PC-9 (cell line): Measurements from ENCODE around the gene CDH15. TPM values are rescaled to one million over a fixed set of nuclear protein-coding genes. Genes with fewer than 3 reads are reported as not detected.

Experiments used
- BruUV-seq: library from RNA; stranded (reverse); fragments of 400-500 nt; replicated peaks from 2 replicates; lab custom pipeline; 2021; lab: Mats Ljungman, UMichigan
- CTCF ChIA-PET: fragments of 300-600 bp; sonication (Branson Sonifier 250); formaldehyde crosslinking; loops from one replicate; lab custom pipeline; 2022; ENCODE audit warnings: antibody characterized with exemption; lab: Charles Lee
- POLR2A ChIA-PET: fragments of 300-600 bp; sonication (Branson Sonifier 250); formaldehyde crosslinking; loops from one replicate; lab custom pipeline; 2022; ENCODE audit warnings: antibody characterized with exemption; ENCODE audit not compliant: unreplicated experiment; lab: Charles Lee
- DNase-seq, 2 experiments: peaks; one replicate each; pipeline versions ENCODE4 v3.0.0 to v3.0.0-alpha.2; 2015 to 2022; ENCODE audit warnings: mixed read lengths in 1 of 2
- H2AFZ ChIP-seq: fragments of 200-600 bp; sonication (generic); 2 replicates; pipeline ENCODE4 v1.8.1; 2017; ENCODE audit warnings: antibody characterized with exemption
- H3F3A ChIP-seq: fragments of 200-600 bp; sonication (generic); 2 replicates; pipeline ENCODE4 v1.8.1; 2017; ENCODE audit warnings: antibody characterized with exemption, mild to moderate bottlenecking, low read depth; ENCODE audit not compliant: insufficient read depth
- H3K27ac ChIP-seq: fragments of 200-600 bp; sonication (generic); 2 replicates; pipeline ENCODE4 v1.6.1; 2016; ENCODE audit warnings: mixed run types
- H3K27me3 ChIP-seq: fragments of 200-600 bp; sonication (generic); 2 replicates; pipeline ENCODE4 v1.6.1; 2016; ENCODE audit warnings: low read depth, mixed run types; ENCODE audit not compliant: insufficient read depth
- H3K36me3 ChIP-seq: fragments of 200-600 bp; sonication (generic); 2 replicates; pipeline ENCODE4 v1.6.1; 2016; ENCODE audit warnings: low read depth, mixed run types
- H3K4me1 ChIP-seq: fragments of 200-600 bp; sonication (generic); replicated peaks from 2 replicates; pipeline ENCODE4 v1.6.1; 2016; ENCODE audit warnings: mixed run types; ENCODE audit not compliant: insufficient read depth
- H3K4me2 ChIP-seq: fragments of 200-600 bp; sonication (generic); 2 replicates; pipeline ENCODE4 v1.6.1; 2017; ENCODE audit warnings: mixed run types
- H3K4me3 ChIP-seq: fragments of 200-600 bp; sonication (generic); 2 replicates; pipeline ENCODE4 v1.6.1; 2016; ENCODE audit warnings: mixed run types
- H3K79me2 ChIP-seq: fragments of 200-600 bp; sonication (generic); 2 replicates; pipeline ENCODE4 v1.6.1; 2017; ENCODE audit warnings: low read depth, mixed run types
- H3K9me2 ChIP-seq: fragments of 200-600 bp; sonication (generic); 2 replicates; pipeline ENCODE4 v1.8.1; 2017; ENCODE audit warnings: mild to moderate bottlenecking; ENCODE audit not compliant: insufficient read depth
- H3K9me3 ChIP-seq: fragments of 200-600 bp; sonication (generic); 2 replicates; pipeline ENCODE4 v1.8.1; 2016; ENCODE audit warnings: low read depth; ENCODE audit not compliant: insufficient read depth
- H4K20me1 ChIP-seq: fragments of 200-600 bp; sonication (generic); 2 replicates; pipeline ENCODE4 v1.8.1; 2017; ENCODE audit not compliant: insufficient read depth
- CTCF ChIP-seq: fragments of 200-600 bp; sonication (generic); conservative IDR thresholded peaks from 2 replicates; pipeline ENCODE4 v1.6.1; 2017; ENCODE audit warnings: mixed run types, antibody characterized with exemption, mild to moderate bottlenecking, moderate library complexity
- EZH2 ChIP-seq: fragments of 200-600 bp; sonication (generic); IDR thresholded peaks from 2 replicates; pipeline ENCODE4 v1.8.0; 2017; ENCODE audit warnings: antibody characterized with exemption, low read depth
- intact Hi-C: fragments of 100-400 bp; cut with micrococcal nuclease; formaldehyde crosslinking; loops from one replicate; pipeline ENCODE4 v1.10.0; 2022; ENCODE audit not compliant: unreplicated experiment
- total RNA-seq: library from RNA; stranded (reverse); gene quantifications from 2 replicates; pipeline ENCODE4 v1.2.3, GENCODE V29; 2021

Gene CDH15
- total RNA-seq, 1 experiment from 2014 or later: not detected

- no peak for TF ChIP-seq CTCF
- TF ChIP-seq EZH2: no peak
- BruUV-seq: no TSS peak
- intact Hi-C loops: loop anchor here (10.0 kb wide), 1 partner anchor 724 kb away; the partner anchor contains the start of gene ZFPM1
- Histone ChIP-seq H3K36me3 (no peaks in the 10 kb centered on the region), H3K9me3 (no peaks in the 10 kb centered on the region), H3K4me2 (no peak overlapping the region), H3K27me3 (peaks cover 23% of the 10 kb centered on the region; the same call in 1 of the 2 replicates), H2AFZ (no peak overlapping the region), H3K4me3 (no peak overlapping the region), H3K4me1 (0 out of 2 replicates have a peak, but pooled peaks cover 5% of the 10 kb centered on the region), H3K79me2 (no peaks in the 10 kb centered on the region), H3K27ac (no peak overlapping the region), H3F3A (no peaks in the 10 kb centered on the region), H3K9me2 (no peaks in the 10 kb centered on the region), H4K20me1 (no peaks in the 10 kb centered on the region; the same call in 1 of the 2 replicates)
- ChIA-PET POLR2A (no interaction called here), CTCF (no interaction called here)
- no peak for DNase-seq
Observed at GRCh38 chr16:89179148-89179484, 7.6 kb downstream of the CDH15 start.

- H2AFZ ChIP-seq: no peak overlapping the region
- no peaks in the 10 kb centered on the region for H3F3A ChIP-seq
- POLR2A ChIA-PET: no interaction called here
- TF ChIP-seq EZH2 (no peak), CTCF (no peak)
- no peak overlapping the region for H3K4me3 ChIP-seq
- H3K79me2 ChIP-seq: no peaks in the 10 kb centered on the region
- BruUV-seq: no TSS peak
- H3K9me3 ChIP-seq: no peaks in the 10 kb centered on the region
- H4K20me1 ChIP-seq: no peaks in the 10 kb centered on the region; the same call in 1 of the 2 replicates
- no peak overlapping the region for H3K27ac ChIP-seq
- no peaks in the 10 kb centered on the region for H3K9me2 ChIP-seq
- H3K4me2 ChIP-seq: no peak overlapping the region
- CTCF ChIA-PET: no interaction called here
- DNase-seq: no peak
- intact Hi-C loops: loop anchor here (10.0 kb wide), 1 partner anchor 725 kb away; the partner anchor contains the start of gene ZFPM1
- H3K4me1 ChIP-seq: 0 out of 2 replicates have a peak, but pooled peaks cover 5% of the 10 kb centered on the region
- H3K36me3 ChIP-seq: no peaks in the 10 kb centered on the region
- peaks cover 16% of the 10 kb centered on the region; the same call in 1 of the 2 replicates for H3K27me3 ChIP-seq
Observed at GRCh38 chr16:89179656-89180315, 8.2 kb downstream of the CDH15 start.

GRCh38 chr16:89183463-89183862, 11.9 kb downstream of the CDH15 start:
- no peaks in the 10 kb centered on the region; the same call in 1 of the 2 replicates for H4K20me1 ChIP-seq
- DNase-seq: no peak
- H3K4me1 ChIP-seq: no peaks in the 10 kb centered on the region
- no peak overlapping the region for H3K4me2 ChIP-seq
- no peak overlapping the region for H3K27ac ChIP-seq
- H2AFZ ChIP-seq: no peak overlapping the region
- POLR2A ChIA-PET: no interaction called here
- TF ChIP-seq EZH2: no peak
- TF ChIP-seq CTCF: no peak
- H3F3A ChIP-seq: no peaks in the 10 kb centered on the region
- no peaks in the 10 kb centered on the region for H3K9me3 ChIP-seq
- no peak overlapping the region for H3K4me3 ChIP-seq
- H3K27me3 ChIP-seq: peaks cover 7% of the 10 kb centered on the region; the same call in 1 of the 2 replicates
- no TSS peak for BruUV-seq
- H3K79me2 ChIP-seq: no peaks in the 10 kb centered on the region
- CTCF ChIA-PET: interaction anchor here (0.6 kb wide), 1 partner anchor 1196 kb away, joined by 3 read pairs; no protein-coding TSS in a partner anchor
- H3K9me2 ChIP-seq: no peaks in the 10 kb centered on the region
- H3K36me3 ChIP-seq: no peaks in the 10 kb centered on the region
- intact Hi-C loops: no loop called here
